Esophagus squamous epithelium (tissue), 5 donors: ENCODE data around the gene ZNF496. TPM values are rescaled to one million over a fixed set of nuclear protein-coding genes. Genes with fewer than 3 reads are reported as not detected.
A peak's percentile ranks its signal among the peaks of the same experiment; 100 is the strongest.

Experiments
- DNase-seq: peaks from one replicate; lab custom pipeline; 2025; lab: John Stamatoyannopoulos, UW
- H3K27ac ChIP-seq, 4 donors: fragments of 200-600 bp; sonication (generic); one replicate each; pipeline ENCODE4 v1.5.1; 2016 to 2019; ENCODE audit warnings: mild to moderate bottlenecking in 1 of 4
- H3K27me3 ChIP-seq, 4 donors: fragments of 200-600 bp; sonication (generic); 1 replicate in 3 of 4; 2 replicates in 1 of 4; pipeline versions ENCODE4 v1.5.1 to v1.6.0; 2017 to 2021; ENCODE audit warnings: antibody characterized with exemption in 1 of 4
- H3K36me3 ChIP-seq, 3 donors: fragments of 200-600 bp; sonication (generic); one replicate each; pipeline ENCODE4 v1.5.1; 2016 to 2019
- H3K4me1 ChIP-seq, 3 donors: fragments of 200-600 bp; sonication (generic); one replicate each; pipeline ENCODE4 v1.5.1; 2017 to 2019
- H3K4me3 ChIP-seq, 4 donors: fragments of 200-600 bp; sonication (generic); 1 replicate in 3 of 4; 2 replicates in 1 of 4; pipeline ENCODE4 v1.5.1; 2016 to 2019; ENCODE audit warnings: mild to moderate bottlenecking in 2 of 4, moderate library complexity in 1 of 4
- H3K9me3 ChIP-seq, 3 donors: fragments of 200-600 bp; sonication (generic); one replicate each; pipeline ENCODE4 v1.5.1; 2016 to 2019
- CTCF ChIP-seq, 6 experiments: fragments of 450-650 bp in 4 of 6; fragments of 200-600 bp in 2 of 6; sonication (generic) in 2 of 6; IDR thresholded peaks; one replicate each; pipeline ENCODE4 v1.5.1; 2016 to 2019; ENCODE audit warnings: antibody characterized with exemption in 6 of 6, mild to moderate bottlenecking in 4 of 6, moderate library complexity in 4 of 6
- POLR2A ChIP-seq, 4 donors: fragments of 450-650 bp; IDR thresholded peaks; one replicate each; pipeline ENCODE4 v1.6.1; 2017; ENCODE audit warnings: antibody characterized with exemption in 4 of 4, mild to moderate bottlenecking in 4 of 4, moderate library complexity in 3 of 4
- WGBS, 2 donors: methylation state at CpG; one replicate each; pipeline ENCODE4 v1.1.5; 2018; 5-methylcytosine and 5-hydroxymethylcytosine counted together
- intact Hi-C: fragments of 100-400 bp; cut with DNase I; formaldehyde crosslinking; loops from one replicate; pipeline ENCODE4 v1.15.0; 2022
- total RNA-seq, 4 donors: library from RNA; depleted of rRNA; stranded (reverse); fragments of >200 nt; gene quantifications; one replicate each; pipeline ENCODE4 v1.1.0, GENCODE V29; 2016
- donor health status: DM: yes; HTN: yes; CAD: no.

The ZNF496 gene
- total RNA-seq, 4 donors from 2014 or later: 8.9 to 21.2 (median 9.5) TPM

- H3K27ac ChIP-seq: peak overlapping the region in 3 of 4 donors; percentile 20 to 67 (median 40)
- no peaks in the 10 kb centered on the region for H3K36me3 ChIP-seq
- H3K4me1 ChIP-seq: peaks cover 0 to 31% (median 0%) of the 10 kb centered on the region in 3 donors
- DNase-seq: no peak
- intact Hi-C loops: no loop called here
- WGBS, 2 donors: 40 to 52% methylated on average over 11 of the region's 11 CpGs
- no peak overlapping the region for H3K4me3 ChIP-seq
- no peak for TF ChIP-seq CTCF (IDR thresholded peaks at IDR 0.05)
- TF ChIP-seq POLR2A (IDR thresholded peaks at IDR 0.05): no peak
- no peaks in the 10 kb centered on the region for H3K9me3 ChIP-seq
- peaks cover 0 to 26% (median 0%) of the 10 kb centered on the region in 4 donors for H3K27me3 ChIP-seq
These were observed 29.5 kb upstream of the ZNF496 start for GRCh38 chr1:247360991-247361731.

- peaks cover 0 to 31% (median 0%) of the 10 kb centered on the region in 3 donors for H3K4me1 ChIP-seq
- H3K4me3 ChIP-seq: peak overlapping the region in 1 of 4 donors; percentile 3
- 75 to 80% methylated on average over 13 of the region's 13 CpGs for WGBS, 2 donors
- no peak for DNase-seq
- no peaks in the 10 kb centered on the region for H3K36me3 ChIP-seq
- peak overlapping the region in 3 of 4 donors; percentile 40 to 70 (median 67) for H3K27ac ChIP-seq
- no peak for TF ChIP-seq CTCF (IDR thresholded peaks at IDR 0.05)
- TF ChIP-seq POLR2A (IDR thresholded peaks at IDR 0.05): no peak
- H3K27me3 ChIP-seq: peaks cover 0 to 23% (median 0%) of the 10 kb centered on the region in 4 donors
- H3K9me3 ChIP-seq: no peaks in the 10 kb centered on the region
- intact Hi-C loops: no loop called here
These were observed 28.6 kb upstream of the ZNF496 start for GRCh38 chr1:247360116-247360898.

- Histone ChIP-seq H3K4me3 (no peak overlapping the region), H3K27me3 (peaks cover 0 to 16% (median 0%) of the 10 kb centered on the region in 4 donors), H3K9me3 (no peaks in the 10 kb centered on the region), H3K36me3 (no peaks in the 10 kb centered on the region), H3K27ac (peak overlapping the region in 1 of 4 donors; percentile 2), H3K4me1 (peaks cover 0 to 31% (median 0%) of the 10 kb centered on the region in 3 donors)
- intact Hi-C loops: no loop called here
- 93 to 97% methylated on average over 6 of the region's 6 CpGs for WGBS, 2 donors
- no peak for DNase-seq
- TF ChIP-seq CTCF (IDR thresholded peaks at IDR 0.05) (no peak), POLR2A (IDR thresholded peaks at IDR 0.05) (no peak)
These were observed 27.9 kb upstream of the ZNF496 start for GRCh38 chr1:247359559-247359958.

- intact Hi-C loops: no loop called here
- Histone ChIP-seq H3K4me1 (peaks cover 0 to 31% (median 0%) of the 10 kb centered on the region in 3 donors), H3K9me3 (no peaks in the 10 kb centered on the region), H3K27ac (no peak overlapping the region), H3K36me3 (no peaks in the 10 kb centered on the region), H3K27me3 (peaks cover 0 to 14% (median 0%) of the 10 kb centered on the region in 4 donors), H3K4me3 (no peak overlapping the region)
- WGBS, 2 donors: 71 to 72% methylated on average over 5 of the region's 5 CpGs
- TF ChIP-seq CTCF (IDR thresholded peaks at IDR 0.05): peak in 1 of 6 experiments; percentile 15
- TF ChIP-seq POLR2A (IDR thresholded peaks at IDR 0.05): no peak
- DNase-seq: no peak
These were observed 27.3 kb upstream of the ZNF496 start for GRCh38 chr1:247358920-247359319.
